HEK293 (cell line): Measurements from ENCODE around the gene CCDC146.

ENCODE experiments used
- MYNN ChIP-seq: fragments of 450-650 bp; formaldehyde crosslinking; IDR thresholded peaks from 2 replicates; pipeline ENCODE4 v1.5.1; 2016; ENCODE audit warnings: missing biosample characterization, missing genetic modification characterization, borderline replicate concordance
- ZNF121 ChIP-seq: fragments of 450-650 bp; formaldehyde crosslinking; IDR thresholded peaks from 2 replicates; pipeline ENCODE4 v1.5.1; 2016; ENCODE audit warnings: missing biosample characterization, missing genetic modification characterization
- ZNF138 ChIP-seq: fragments of 450-650 bp; formaldehyde crosslinking; IDR thresholded peaks from 2 replicates; pipeline ENCODE4 v1.5.1; 2016; ENCODE audit warnings: missing biosample characterization, missing genetic modification characterization, borderline replicate concordance
- ZNF184 ChIP-seq: fragments of 450-650 bp; IDR thresholded peaks from 2 replicates; pipeline ENCODE4 v1.5.1; 2018; ENCODE audit warnings: missing biosample characterization, mild to moderate bottlenecking, missing genetic modification characterization
- ZNF341 ChIP-seq: fragments of 450-650 bp; formaldehyde crosslinking; IDR thresholded peaks from 2 replicates; pipeline ENCODE4; 2016; ENCODE audit warnings: low read depth, missing biosample characterization, missing genetic modification characterization
- ZNF404 ChIP-seq: fragments of 450-650 bp; formaldehyde crosslinking; IDR thresholded peaks from 2 replicates; pipeline ENCODE4 v1.5.1; 2017; ENCODE audit warnings: missing biosample characterization, missing genetic modification characterization
- ZNF416 ChIP-seq: fragments of 450-650 bp; formaldehyde crosslinking; IDR thresholded peaks from 2 replicates; pipeline ENCODE4 v1.5.1; 2016; ENCODE audit warnings: missing biosample characterization, missing genetic modification characterization
- ZNF555 ChIP-seq: fragments of 450-650 bp; formaldehyde crosslinking; conservative IDR thresholded peaks from 2 replicates; pipeline ENCODE4 v1.5.1; 2017; ENCODE audit warnings: missing biosample characterization, mild to moderate bottlenecking, missing genetic modification characterization, inconsistent platforms
- ZNF747 ChIP-seq: fragments of 450-650 bp; formaldehyde crosslinking; IDR thresholded peaks from 2 replicates; pipeline ENCODE4 v1.5.1; 2016; ENCODE audit warnings: missing biosample characterization, missing genetic modification characterization
- TF ChIP-seq, protein P1 (sequence below): fragments of 450-650 bp; formaldehyde crosslinking; IDR thresholded peaks from 2 replicates; pipeline ENCODE4 v1.5.1; 2016; ENCODE audit warnings: missing biosample characterization, missing genetic modification characterization

GRCh38 chr7:77254915-77255314 is 132.5 kb downstream of the CCDC146 start:
- TF ChIP-seq ZNF341 (tag by site-specific recombination): no peak
- TF ChIP-seq ZNF138: no peak
- no peak for TF ChIP-seq ZNF416 (tag by site-specific recombination)
- TF ChIP-seq, protein P1, sequence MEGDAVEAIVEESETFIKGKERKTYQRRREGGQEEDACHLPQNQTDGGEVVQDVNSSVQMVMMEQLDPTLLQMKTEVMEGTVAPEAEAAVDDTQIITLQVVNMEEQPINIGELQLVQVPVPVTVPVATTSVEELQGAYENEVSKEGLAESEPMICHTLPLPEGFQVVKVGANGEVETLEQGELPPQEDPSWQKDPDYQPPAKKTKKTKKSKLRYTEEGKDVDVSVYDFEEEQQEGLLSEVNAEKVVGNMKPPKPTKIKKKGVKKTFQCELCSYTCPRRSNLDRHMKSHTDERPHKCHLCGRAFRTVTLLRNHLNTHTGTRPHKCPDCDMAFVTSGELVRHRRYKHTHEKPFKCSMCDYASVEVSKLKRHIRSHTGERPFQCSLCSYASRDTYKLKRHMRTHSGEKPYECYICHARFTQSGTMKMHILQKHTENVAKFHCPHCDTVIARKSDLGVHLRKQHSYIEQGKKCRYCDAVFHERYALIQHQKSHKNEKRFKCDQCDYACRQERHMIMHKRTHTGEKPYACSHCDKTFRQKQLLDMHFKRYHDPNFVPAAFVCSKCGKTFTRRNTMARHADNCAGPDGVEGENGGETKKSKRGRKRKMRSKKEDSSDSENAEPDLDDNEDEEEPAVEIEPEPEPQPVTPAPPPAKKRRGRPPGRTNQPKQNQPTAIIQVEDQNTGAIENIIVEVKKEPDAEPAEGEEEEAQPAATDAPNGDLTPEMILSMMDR (tag by site-specific recombination): no peak
- no peak for TF ChIP-seq ZNF555
- TF ChIP-seq ZNF404: no peak
- TF ChIP-seq ZNF184: no peak
- no peak for TF ChIP-seq ZNF121 (tag by site-specific recombination)
- no peak for TF ChIP-seq ZNF747 (tag by site-specific recombination)
- TF ChIP-seq MYNN (tag by site-specific recombination): no peak
